ENCODE data around the gene IL2RG.

Gene IL2RG

DNA sequence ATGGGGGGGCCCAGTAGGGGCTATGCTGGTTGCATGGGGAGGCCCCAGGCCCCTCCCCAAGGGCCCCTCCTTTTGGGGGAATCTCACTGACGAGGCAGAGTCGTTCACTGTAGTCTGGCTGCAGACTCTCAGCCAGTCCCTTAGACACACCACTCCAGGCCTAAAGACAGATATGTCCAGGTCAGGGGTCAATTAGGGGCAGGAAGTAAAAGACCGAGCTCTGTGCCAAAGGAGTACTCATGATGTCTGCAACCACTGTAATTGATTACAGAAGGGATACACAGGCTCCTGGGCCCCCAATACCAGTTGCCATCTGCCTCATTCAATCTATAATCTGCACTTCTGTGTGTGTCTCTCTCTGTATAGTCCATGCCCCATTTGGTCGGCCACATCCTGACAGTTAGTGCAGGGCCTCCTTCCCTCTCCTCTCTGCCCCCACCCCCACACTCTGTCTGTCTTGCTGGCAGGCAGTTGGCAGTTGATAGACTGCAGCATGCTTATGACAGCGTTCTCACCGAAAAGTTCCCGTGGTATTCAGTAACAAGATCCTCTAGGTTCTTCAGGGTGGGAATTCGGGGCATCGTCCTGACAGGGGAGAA, 3.5 kb downstream of the IL2RG start:
- DNase-seq = peak; percentile 44

DNA sequence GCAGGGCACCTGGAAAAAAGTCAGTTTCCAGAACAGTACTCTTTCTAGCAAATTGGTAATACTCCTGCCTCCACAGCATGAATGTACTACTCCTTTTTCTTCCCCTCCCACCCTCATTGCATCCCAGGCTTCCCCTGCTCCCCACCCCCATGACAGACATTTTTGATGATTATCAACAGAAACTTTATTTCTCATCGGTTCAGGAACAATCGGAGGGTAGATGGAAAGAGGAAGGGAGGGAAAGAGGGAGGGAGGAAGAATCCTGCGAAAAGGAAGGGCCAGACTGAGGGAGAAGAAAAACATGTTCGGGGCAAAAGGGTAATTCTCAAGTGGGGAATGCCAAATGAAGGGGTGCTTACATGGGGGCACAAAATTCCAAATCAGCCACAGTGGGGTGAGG, 4.1 kb downstream of the IL2RG start:
- DNase-seq = no peak

DNA sequence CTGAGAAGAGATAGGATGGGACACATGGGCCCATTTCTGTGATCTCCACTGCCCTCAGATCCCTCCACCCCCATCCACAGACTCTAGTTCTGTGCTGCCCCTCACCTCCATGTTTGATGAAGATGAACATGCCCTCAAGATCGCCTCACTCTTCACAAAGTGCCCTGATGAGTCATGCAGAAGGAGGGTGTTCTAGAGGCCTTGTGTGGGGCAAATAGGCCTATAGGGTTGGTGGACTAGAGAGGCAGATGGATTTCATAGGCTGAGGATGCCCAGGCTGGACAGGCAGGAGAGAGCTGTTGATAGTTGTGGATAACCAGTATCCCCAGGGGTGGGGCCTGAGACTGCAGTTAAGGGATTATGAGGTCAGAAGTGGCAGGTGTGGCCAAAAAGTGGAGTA, 5.0 kb downstream of the IL2RG start, which contains the start of gene CXorf65:
Gene CXorf65 (minus strand): TSS at position 314 of the 400 bp plus-strand sequence. CDS start 184 bp downstream, at position 130.
- peak; percentile 31 for DNase-seq

DNA sequence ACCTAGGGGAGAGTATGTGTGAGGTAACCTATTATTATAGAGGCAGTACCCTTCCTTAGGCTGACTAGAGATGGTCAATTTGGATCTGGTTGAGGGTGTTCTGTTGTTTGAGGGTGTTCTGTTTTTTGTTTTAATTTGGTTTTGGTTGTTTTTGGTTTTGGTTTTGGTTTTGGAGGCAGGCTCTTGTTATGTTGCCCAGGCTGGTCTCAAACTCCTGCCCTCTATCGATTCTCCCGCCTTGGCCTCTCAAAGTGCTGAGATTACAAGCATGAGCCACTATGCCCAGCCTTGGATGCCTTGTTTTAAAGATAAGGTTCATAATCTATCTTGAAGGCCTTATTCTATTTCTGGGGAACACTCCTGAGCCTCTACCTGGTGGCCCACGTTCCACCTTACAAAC, 5.7 kb downstream of the IL2RG start:
- DNase-seq = no peak

DNA sequence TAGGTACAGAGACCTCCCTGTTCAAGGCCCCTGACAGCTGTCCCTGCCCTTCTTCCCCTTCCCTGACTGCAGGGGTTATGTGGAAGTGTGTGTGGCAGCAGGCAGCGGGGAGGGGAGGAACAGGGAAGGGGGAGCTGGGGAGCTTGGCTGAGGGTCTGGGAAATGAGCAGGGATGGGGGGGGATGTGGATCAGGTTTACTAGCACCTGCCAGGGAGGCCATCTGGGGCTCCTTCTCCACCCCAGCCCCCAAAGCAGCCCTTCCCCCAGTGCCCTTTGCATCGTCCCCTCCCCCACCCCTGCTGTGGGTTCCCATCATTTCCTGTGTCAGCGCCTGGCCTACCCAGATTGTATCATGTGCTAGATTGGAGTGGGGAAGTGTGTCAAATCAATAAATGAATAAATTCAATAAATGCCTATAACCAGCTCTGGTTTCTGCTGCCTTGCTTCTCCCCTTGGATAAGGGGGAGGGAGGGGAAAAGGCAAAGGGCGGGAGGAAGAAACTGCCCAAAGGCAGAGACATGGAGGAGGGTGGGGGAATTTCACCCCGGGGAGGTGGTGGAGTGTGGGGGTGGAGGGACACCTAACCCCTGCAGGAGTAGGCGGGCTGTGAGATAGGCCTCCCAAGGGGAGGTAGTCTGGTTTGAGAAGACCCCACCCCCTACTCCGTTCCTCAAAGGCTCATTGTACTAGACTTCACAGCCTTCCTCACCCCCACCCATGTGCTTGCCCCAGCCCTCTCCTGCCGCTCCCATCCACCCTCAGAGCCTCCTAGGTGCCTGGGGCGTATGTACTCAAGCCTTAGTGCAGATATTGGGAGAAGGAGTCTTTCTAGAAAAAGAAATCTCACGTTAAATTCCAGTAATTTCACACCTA, 8.0 kb downstream of the IL2RG start:
- peak; percentile 61 for DNase-seq

DNA sequence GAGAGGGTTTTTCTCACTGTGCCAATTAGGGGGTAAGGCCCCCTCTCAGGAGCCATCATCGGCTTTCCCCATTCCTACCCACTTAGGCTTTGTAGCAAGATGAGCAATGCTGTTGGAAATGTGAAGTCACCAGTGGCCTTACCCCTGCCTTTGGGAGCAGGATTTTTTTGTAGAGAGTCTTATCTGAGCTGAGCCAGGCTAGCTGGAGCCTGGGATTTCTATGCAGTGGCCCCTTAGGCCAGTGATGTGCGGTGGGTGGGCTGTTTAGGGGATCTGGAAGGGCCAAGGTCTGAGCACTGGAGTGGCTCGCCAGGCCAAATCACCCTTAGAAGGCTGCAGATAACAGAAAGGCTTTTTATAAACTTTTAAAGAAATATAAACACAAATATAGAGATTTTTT, 9.1 kb downstream of the IL2RG start:
- DNase-seq = no peak

DNA sequence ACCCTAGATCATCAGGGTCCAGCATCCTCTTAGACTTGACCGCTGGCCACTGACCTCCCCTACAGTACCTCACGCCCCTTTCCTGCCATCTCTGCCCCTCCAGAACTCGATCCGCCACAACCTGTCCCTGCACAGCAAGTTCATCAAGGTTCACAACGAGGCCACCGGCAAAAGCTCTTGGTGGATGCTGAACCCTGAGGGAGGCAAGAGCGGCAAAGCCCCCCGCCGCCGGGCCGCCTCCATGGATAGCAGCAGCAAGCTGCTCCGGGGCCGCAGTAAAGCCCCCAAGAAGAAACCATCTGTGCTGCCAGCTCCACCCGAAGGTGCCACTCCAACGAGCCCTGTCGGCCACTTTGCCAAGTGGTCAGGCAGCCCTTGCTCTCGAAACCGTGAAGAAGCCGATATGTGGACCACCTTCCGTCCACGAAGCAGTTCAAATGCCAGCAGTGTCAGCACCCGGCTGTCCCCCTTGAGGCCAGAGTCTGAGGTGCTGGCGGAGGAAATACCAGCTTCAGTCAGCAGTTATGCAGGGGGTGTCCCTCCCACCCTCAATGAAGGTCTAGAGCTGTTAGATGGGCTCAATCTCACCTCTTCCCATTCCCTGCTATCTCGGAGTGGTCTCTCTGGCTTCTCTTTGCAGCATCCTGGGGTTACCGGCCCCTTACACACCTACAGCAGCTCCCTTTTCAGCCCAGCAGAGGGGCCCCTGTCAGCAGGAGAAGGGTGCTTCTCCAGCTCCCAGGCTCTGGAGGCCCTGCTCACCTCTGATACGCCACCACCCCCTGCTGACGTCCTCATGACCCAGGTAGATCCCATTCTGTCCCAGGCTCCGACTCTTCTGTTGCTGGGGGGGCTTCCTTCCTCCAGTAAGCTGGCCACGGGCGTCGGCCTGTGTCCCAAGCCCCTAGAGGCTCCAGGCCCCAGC, 10.5 kb downstream of the IL2RG start:
- no peak for DNase-seq

DNA sequence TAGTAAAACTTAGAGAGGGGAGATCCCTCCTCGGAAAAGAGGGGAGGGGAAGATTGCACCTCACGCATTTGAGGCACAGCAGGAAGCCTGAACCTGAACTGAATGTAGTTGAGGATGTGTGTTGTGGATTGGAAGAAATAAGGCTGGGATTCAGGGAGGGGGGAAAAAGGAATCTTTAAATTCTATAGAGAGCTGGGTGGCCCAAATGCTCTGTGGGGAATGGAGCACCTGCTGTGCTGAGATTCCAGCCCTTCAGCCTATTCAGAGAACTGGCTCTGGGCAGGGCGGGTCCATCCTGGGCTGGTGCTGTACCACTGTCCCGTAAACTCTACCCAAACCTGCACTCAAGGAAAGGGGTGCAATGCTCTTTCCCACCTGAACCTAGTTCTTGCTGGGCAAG, 11.6 kb downstream of the IL2RG start:
- DNase-seq = no peak

DNA sequence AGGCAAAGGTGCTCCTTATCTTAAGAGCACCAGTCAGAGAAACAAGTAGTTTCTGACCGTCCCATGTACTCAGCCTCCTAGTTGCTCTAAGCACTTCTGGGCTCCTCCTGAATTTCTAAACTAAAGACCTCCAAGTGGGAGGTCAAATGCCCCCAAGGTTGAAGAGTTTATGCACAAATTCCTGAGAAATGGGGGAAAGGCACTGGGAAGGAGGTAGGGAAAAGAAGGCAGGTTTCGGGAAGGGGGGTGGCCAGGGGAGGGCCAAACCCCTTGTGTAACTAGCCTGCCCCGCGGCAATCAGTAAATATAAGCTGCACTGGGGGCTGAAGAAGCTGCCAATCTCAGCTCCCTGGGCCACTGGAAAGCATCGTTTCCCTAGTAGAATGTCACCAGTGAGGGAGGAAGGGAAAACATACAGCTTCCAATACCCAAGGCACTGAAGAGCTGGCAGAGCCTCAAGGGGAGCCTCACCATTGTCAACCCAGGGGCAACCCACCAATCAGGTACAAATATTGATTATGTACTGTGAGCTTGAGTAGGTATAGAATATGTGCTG, 12.3 kb downstream of the IL2RG start:
- no peak for DNase-seq

DNA sequence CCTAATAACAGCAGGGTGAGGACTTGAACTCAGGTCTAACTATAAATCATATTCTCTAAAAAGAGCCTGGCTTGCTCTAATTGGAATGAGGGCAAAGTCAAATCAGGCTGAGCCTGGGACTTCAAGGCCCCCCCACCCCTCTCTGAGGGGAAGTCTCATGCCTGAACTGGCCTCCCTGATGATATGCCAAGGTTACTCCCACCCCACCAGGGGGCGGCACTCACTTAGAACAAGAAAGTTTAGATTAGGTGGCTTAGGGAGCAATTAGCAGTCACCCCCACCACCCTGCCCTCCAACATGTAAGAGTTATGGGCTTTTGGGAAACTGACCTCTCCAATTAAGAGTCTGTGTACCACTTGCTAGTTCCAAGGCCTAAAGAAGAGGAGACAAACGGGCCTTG, 13.1 kb downstream of the IL2RG start:
- peak; percentile 82 for DNase-seq

DNA sequence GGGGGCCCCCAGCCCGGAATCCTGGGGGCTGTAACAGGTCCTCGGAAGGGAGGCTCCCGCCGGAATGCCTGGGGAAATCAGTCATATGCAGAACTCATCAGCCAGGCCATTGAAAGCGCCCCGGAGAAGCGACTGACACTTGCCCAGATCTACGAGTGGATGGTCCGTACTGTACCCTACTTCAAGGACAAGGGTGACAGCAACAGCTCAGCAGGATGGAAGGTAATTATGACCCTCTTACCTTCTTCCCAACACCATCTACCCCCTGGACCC, 14.7 kb downstream of the IL2RG start:
- DNase-seq = no peak

DNA sequence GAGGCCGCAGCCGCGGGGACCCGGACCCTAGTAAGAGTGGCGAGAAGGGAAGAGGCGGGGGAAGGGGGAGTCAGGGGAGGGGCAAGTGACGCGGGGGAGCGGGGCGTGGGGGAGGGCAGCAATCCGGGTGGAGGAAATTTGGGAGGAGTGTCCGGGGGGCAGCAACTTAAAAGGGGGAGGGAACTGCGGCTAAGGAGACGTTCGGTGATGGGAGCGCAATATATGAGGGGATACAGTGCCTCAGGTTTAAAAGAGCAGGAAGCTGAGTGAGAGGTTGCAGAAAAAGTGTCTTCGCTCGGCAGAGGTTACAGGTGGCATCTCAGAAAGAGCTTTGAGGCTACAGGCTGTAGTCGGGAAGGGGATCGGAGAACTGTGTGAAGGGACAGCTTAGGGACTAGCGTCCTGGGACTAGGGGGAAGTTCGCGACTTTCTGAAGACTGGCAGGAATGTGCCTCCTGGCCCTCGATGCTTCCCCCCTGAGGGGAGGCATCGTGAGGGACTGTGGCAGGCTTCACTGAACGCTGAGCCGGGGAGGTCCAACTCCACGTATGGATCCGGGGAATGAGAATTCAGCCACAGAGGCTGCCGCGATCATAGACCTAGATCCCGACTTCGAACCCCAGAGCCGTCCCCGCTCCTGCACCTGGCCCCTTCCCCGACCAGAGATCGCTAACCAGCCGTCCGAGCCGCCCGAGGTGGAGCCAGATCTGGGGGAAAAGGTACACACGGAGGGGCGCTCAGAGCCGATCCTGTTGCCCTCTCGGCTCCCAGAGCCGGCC, 15.2 kb downstream of the IL2RG start:
- DNase-seq = no peak

DNA sequence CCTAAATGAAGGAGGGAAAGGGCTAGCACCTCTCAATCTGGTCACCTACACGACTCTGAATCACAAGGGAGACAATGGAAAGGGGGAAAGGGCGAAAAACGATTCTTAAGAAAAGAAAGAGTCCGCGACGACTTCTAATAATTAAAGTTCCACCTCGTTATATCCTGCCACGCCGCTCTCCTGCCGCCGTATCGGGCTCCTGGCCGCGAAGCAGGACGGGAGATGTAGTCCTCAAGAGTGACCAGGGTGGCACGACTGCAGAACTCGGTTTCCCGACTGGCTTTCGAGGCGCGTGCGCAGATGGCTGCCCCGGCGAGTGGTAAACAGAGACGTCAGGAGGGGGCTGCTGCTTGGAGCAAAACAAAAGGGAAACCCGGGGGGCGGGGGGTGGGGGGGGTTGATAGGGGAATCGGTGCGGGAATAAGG, 15.8 kb downstream of the IL2RG start, which contains the start of gene FOXO4:
Gene FOXO4 (plus strand): TSS at position 297 of the 426 bp plus-strand sequence. CDS start 678 bp downstream, outside the sequence.
- DNase-seq = peak; percentile 93

DNA sequence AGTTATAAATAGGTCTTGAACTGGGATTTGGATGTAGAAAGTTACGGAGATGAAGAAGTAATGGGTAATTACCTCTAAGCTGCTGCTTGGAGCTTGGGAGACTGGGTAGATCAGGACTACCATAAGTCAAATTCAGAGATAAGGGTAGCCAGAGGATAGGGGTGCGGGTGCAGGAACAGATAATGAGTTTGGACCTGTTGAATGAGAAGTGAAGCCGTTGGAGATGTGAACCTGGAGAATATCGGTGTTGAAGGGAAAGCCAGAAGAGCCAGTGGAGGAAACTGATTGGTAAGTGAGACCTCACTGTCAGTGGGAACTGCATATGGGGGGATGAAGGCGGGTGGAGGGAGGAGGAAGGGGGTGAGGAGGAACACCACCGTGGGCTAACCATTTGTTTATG, 16.3 kb downstream of the IL2RG start:
- no peak for DNase-seq

DNA sequence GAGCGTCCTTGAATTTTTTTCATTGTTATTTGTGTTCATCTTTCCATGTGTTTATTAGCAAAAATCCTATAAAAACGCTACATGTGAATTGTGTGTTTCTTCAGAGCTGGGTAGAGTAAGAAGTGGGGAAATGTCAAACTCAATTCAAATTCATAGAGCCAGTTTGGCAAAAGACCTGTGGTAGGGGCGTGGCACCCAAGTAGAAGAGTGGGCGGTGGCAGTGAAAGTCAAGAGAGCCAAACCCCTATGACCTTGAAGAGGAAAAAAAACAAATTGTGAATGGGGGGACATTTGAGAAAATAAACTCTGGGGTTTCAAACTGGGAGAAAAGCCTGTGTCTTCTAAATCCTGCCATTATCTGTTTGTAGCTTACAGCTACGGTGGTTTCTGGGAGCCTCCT, 20.1 kb downstream of the IL2RG start:
- no peak for DNase-seq

DNA sequence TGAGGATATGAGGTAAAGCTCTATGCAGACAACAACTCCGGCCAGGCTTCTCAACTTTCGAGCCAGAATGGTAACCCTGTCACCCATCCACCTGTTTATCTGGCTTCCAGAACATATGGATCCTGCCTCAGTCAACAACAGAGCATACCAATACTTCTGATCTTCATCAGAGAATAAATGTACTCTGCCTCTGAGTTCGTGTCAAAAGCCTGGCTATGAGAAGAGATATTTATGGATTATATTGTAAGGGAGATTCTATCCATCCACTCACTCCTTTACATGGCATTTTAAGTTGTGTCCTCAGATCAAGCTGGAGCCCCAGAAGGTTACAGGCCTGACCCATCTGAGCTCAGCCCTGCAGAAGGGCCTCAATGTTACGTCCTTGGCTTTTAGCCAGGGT, 25.5 kb downstream of the IL2RG start:
- DNase-seq = no peak

DNA sequence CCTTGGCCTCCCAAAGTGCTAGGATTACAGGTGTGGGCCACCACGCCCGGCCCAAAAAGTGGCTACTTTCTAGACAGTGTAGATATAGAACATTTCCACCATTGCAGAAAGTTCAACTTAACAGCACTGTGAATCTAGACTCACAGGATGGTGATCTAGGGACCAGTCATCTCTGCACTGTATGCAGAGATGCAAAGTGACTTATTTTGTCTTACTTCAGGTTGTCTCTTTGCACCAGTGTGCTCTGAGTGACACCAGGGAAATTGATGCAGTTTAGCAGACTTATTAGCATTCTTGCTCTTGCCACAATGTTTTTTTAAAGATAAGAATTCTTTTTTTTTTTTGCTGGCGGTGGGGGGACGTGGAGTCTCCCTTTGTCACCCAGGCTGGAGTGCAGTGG, 28.6 kb downstream of the IL2RG start:
- no peak for DNase-seq

DNA sequence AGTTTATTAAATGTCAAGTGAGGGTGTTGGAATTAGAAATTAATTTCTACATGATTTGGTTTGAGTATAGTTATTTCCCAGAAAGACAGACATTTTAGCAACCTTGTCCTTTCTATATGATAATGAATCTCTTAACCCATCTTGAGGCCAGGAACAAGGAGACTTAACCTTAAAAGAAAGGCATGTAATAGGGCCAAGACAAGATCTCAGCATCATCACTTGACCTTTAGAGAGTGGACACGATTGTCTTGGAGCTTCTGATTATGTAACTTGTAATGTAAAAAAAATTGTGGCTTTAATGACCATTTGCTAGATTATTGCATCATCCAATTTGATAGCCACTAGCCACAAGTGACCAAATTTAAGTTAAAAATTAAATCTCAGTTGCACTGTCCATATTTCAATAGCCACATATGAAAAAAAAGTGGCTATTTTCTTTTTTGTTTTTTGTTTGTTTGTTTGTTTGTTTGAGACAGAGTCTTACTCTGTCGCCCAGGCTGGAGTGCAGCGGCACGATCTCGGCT, 29.2 kb downstream of the IL2RG start:
- DNase-seq = no peak

DNA sequence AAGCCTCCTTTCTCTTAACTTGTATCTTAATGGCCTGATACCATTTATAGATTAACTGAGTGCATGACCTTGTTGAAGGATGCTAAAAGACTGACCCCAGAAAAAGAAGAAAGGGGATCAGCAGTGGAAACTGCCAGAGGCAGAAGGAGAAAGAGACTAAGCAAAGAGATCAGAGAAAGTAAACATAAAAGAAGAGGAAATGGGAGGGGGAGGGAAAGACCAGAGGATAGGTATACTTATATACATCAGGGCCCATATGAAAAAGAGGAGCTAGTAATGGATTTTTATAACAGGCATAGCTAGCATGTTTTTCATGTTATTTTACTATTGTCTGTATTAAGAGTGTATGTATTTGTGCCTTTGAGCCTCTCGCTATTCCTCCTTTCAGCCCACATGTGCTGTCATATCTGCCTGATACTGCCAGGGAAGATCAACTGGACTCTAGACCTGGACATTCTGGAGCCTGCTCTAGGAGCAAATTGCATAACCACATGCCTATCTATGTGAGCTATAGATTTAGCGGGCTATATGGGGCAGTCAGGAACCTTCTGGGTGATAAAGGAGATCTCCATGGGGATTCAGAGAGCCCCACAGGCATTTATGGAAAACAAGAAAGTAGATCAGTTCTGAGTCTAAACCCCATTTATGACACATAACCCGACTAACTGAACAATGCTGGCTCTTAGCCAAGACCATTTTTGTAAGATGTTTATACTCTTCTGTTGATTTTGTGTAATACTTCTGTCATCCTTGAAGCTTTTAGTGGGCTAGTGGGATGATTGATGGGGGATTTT, 29.9 kb downstream of the IL2RG start:
- no peak for DNase-seq

DNA sequence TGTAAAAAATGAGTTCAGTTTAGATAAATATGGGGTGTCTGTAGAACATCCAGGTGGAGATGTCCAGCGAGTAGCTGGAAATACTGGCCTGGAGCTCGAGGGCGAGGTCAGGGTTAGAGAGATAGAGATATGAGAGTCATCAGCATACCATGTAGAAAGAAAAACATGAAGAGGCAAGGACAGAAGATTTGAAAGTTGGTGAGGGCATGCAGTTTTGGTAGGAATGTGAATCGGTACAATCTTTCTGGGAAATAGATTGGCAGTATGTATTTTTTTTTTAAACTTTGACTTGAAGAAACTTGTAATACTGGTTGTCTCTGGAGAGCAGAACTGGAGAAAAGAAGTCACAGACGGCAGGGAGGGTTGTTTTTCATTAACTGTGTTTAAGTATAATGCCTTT, 40.8 kb downstream of the IL2RG start:
- DNase-seq = no peak

All from CD4-positive, alpha-beta T cell treated with Interleukin-15 for 1 hour (primary cell).